ENCODE data around the gene FBXO30. TPM values are rescaled to one million over a fixed set of nuclear protein-coding genes. Genes with fewer than 3 reads are reported as not detected.

The FBXO30 gene
- total RNA-seq, 1 donor from 2014 or later = 20.2 TPM

GRCh38 chr6:145818796-145819195 lies 4.2 kb upstream of the FBXO30 start:
- DNase-seq = no peak

DNA sequence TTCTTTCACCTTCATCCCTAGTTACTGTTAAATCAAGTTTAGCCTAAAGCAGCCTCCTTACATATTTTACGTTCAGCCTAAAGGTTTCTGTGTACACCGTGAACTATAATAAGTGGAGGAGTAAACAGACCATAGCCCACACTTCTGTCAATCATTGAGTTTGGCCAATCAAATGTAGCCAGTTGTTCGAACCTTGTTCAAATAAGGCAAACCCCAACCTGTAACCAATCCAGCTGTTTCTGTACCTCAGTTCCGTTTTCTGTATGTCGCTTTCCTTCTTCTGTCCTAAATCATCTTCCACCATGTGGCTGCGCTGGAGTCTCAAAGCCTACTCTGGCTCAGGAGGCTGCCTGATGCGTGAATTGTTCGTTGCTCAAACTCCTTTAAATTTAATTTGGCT lies 1.8 kb upstream of the FBXO30 start:
- no peak for DNase-seq

DNA sequence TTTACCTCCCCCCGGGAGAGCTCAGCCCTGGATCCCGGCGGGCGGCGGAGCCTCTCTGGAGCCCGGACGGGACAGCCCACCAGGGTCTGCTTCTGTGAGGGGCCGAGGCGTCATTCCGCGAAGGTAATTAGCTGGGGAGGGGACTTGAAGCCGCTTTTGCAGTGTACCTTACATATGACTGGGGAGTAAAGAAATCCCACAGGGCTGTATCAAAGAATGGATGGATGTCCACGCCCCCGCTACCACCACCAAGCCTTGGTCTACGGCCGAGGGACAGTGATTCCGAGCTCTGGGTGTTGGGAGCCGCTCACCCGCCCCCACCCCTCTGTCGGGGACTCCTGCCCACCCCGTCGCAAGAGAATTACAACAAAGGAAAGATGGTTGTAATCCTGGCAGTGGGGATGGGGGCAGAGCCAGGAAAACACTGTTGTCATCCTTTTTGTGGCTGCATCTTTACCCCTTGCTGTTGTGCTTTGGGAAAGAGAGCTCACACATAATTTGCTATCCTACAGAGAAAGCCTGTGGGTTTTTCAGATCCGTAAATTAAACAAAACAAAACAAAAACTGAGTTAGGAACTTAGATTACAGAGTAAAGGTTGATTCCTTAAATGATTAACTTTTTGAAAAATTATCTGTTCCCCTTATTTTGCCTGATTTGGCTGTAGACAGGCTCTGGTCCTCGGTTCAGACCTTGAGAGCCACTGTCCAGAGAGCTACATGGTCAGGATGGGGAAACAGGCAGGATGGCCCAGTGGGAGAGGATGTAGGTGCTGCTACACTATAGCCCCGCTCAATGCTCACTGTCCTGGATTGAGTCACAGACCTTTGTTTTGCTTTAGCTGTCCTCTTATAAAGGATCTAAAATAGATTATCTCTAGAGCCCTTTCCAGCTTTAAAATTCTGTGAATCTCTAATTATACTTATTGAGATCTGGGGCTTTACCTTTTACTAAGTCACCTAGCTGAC lies 997 bp upstream of the FBXO30 start:
- peak; percentile 60 for DNase-seq

- peak; percentile 71 for DNase-seq
These were observed 527 bp downstream of the FBXO30 start for GRCh38 chr6:145814035-145814500.

DNA sequence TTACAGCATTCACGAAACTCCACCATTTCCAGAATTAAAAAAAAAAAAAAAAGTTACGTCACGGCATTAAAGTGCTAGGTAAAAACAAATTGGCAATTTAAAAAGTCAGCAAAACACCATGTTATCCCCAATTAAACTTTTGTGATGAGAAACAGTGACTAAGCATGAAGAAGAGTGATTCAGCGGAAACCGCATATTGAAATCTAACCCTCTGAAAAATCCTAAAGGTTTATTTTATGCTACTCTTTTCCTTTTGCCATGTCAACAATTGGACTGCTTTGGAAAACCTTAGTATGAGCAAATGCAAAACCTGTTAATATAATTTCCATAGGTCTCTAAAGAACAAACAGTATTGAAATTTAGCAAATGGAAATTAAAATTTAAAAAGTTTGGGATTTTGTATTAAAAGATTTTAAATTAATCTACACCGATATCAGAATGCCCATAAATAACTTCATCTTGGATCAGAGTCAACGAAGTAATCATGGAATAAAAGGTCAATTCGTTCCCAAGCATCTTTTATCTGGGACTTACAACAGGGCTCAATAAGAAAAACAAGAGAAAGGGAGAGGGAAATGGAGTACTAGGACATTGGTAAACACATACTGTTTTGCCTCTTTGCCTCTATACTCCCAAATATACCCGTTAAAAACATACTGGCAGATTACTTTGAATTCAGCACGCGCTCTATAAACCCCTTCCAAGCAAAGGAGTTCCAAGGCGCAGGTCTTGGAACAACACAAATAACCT lies 1.1 kb downstream of the FBXO30 start:
- DNase-seq = peak; percentile 47

GRCh38 chr6:145811741-145812140 lies 2.9 kb downstream of the FBXO30 start:
- no peak for DNase-seq

DNA sequence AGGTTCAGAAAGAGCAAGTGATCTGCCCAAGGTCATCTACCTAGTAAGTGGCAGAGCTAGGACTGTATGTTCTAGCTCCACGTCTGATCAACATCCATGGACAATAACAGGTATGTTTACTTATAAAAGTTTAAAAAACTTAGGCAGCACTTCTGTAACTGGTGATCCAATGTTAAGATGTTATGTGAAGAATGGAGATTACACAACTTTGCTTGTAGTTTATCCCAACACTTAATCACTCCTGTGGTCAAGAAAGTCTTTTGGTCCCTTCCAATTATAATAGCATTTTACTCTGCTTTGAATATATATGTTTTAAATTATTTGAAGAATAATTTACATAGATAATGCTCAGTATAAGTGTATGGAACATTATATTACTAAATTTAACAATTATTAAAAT lies 4.8 kb downstream of the FBXO30 start:
- DNase-seq = no peak

GRCh38 chr6:145809211-145809610 lies 5.4 kb downstream of the FBXO30 start:
- no peak for DNase-seq

GRCh38 chr6:145808239-145808638 lies 6.4 kb downstream of the FBXO30 start:
- DNase-seq = no peak

DNA sequence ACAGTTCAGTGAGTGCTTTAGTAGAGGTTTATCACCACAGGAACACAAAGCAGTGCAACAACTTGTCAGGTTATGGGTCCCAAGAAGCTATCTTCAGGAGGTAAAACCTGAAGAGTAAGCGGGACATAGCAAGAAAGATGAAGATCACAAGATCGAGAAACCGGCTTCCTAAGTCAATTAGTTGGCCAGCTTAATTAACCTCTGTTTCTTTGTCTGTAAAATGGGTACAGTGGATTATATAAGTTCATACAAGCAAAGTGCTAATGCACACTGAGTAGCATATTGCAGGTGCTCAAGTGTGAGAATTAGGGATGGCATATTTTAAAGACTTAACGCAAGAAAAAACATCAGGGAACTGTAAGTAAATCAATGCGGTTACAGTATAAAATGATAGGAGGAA lies 12.5 kb downstream of the FBXO30 start:
- no peak for DNase-seq

GRCh38 chr6:145801021-145801420 lies 13.6 kb downstream of the FBXO30 start:
- DNase-seq = no peak

GRCh38 chr6:145798530-145798929 lies 16.1 kb downstream of the FBXO30 start:
- DNase-seq = no peak

- no peak for DNase-seq
These were observed 25.2 kb downstream of the FBXO30 start for GRCh38 chr6:145789443-145789842.

DNA sequence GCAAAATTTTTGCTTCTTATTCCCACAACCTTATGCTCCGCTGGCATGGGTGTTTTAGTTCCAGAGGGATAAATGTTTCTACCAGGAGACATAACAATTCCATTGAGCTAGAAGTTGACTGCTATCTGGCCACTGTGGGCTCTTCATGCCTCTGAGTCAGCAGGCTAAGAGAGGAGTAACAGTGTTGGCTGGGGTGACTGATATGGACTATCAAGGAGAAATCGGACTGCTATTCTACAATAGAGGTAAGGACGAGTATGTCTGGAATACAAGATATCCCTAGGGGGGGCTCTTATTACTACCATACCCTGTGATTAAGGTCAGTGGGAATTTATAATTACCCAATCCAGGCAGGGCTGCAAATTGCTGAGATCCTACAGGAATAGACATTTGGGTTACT lies 26.9 kb downstream of the FBXO30 start:
- no peak for DNase-seq

- DNase-seq = no peak
These were observed 29.9 kb downstream of the FBXO30 start for GRCh38 chr6:145784683-145785082.

DNA sequence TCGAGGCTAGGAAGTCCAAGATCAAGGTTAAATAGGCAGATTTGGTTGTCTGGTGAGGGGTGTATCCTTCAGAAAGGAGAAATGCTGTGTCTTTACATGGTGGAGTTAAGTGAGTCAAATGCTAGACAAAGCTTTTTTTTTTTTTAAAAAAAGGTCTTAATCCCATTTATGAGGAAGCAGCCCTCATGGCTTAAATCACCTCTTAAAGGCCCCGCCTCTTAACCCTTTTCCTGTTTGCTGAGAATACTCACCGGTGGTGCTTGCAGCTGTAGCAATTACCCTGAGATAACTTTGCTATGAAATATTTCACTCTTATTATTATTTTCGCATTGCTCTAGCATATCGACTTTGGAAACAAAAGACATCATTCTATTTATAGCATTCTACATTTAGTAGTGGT lies 30.8 kb downstream of the FBXO30 start:
- no peak for DNase-seq

- DNase-seq = no peak
These were observed 41.7 kb downstream of the FBXO30 start for GRCh38 chr6:145772846-145773245.

DNA sequence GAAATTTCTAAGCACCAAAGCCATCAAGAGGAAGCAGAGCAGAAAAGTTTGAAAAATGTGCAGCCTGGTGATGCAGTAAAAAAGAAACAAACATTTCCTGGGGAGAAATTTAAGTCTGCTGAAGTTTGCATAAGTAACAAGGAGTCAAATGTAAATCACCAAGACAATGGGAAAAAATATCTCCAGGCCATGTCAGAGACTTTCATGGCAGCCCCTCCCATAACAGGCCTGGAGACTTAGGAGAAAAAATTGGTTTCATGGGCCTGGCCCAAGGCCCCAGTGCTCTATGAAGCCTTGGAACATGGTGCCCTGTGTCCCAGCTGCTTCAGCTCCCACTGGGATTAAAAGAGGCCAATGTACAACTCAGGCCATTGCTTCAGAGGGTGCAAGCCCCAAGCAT lies 49.1 kb downstream of the FBXO30 start:
- no peak for DNase-seq

- no peak for DNase-seq
These were observed 50.9 kb downstream of the FBXO30 start for GRCh38 chr6:145763742-145764141.

DNA sequence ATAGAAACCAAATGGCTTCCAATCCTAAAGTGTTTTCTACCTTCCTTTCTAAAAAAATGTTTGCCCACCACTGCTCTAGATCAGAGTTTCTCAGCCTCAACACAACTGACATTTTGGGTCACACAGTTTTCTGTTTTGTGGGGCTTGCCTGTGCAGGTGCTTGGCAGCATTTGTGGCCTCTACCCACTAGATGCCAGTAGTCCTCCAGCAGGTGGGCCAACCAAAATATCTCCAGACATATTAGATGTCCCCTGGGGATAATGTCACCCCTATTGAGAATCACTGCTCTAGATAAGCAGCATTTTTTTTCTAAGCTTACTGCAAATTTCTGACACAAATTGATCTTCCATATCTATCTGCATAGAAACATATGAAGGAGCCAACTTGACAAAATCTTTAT lies 53.0 kb downstream of the FBXO30 start:
- DNase-seq = no peak

- DNase-seq = no peak
These were observed 56.5 kb downstream of the FBXO30 start for GRCh38 chr6:145758113-145758512.

DNA sequence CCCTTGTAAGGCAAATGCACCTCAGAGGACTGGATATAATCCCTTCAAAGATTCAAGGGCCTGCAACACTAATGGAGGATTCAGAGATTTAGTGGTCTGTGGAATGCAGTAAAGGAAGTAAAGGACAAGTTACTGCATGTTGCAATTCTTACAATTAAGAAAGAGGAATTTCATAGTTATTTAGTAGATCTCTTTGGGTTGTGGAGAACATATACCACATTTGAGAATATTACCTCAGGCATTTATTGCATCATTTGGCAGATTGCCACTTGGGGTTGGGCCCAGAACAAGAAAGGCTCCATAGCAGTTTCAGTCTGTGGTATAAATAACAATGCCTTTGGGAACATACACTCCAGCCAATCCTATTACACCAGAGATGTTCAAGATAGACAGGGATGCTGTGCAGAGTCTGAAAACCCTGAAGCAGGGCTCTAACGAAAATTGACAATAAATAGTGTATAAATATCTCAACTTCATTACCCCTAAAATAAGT lies 58.4 kb downstream of the FBXO30 start:
- DNase-seq = peak; percentile 31

- DNase-seq = no peak
These were observed 58.9 kb downstream of the FBXO30 start for GRCh38 chr6:145755682-145756081.

All from skin of body (tissue), 2 donors.